A549 (cell line): ENCODE results near the gene HCAR1. TPM values are rescaled to one million over a fixed set of nuclear protein-coding genes. Genes with fewer than 3 reads are reported as not detected.

Source experiments
- ATAC-seq, 2 experiments: fragments of 200-7000 bp in 1 of 2; fragments of >200 bp in 1 of 2; cut with Nextera tagmentation in 1 of 2; cut with Tn5 transposase in 1 of 2; 3 replicates each; pipeline versions ENCODE4 v1.8.0 to v1.9.1; 2018 to 2020; ENCODE audit warnings: mild to moderate bottlenecking in 1 of 2, moderate library complexity in 1 of 2
- CTCF ChIA-PET: fragments of 300-600 bp; sonication (Branson Sonifier 250); formaldehyde crosslinking; extraction: SDS; loops from one replicate; lab custom pipeline; 2021; ENCODE audit warnings: antibody characterized with exemption, inconsistent platforms; lab: Yijun Ruan, JAX
- POLR2A ChIA-PET: fragments of 350-600 bp; formaldehyde crosslinking; extraction: SDS; loops from one replicate; lab custom pipeline; 2021; ENCODE audit warnings: antibody characterized with exemption, inconsistent platforms; lab: Yijun Ruan, JAX
- DNase-seq, 2 experiments: peaks; one replicate each; pipeline versions ENCODE4 v3.0.0 to v3.0.0-alpha.2; 2011 to 2016; ENCODE audit warnings: low read depth in 1 of 2, low spot score in 1 of 2
- FAIRE-seq: peaks from 2 replicates; lab custom pipeline; 2011; peaks lifted over from hg19 to GRCh38; lab: Jason Lieb, UNC
- H3K27ac ChIP-seq, 2 experiments: fragments of >200 bp; sonication (Bioruptor Twin); formaldehyde crosslinking; 3 replicates each; pipeline ENCODE4 v1.5.1; 2016 to 2017
- H3K4me1 ChIP-seq: fragments of >200 bp; sonication (Bioruptor Twin); formaldehyde crosslinking; 3 replicates; pipeline ENCODE4 v1.6.1; 2016
- H3K4me2 ChIP-seq: fragments of >200 bp; sonication (Bioruptor Twin); formaldehyde crosslinking; 3 replicates; pipeline ENCODE4 v1.6.1; 2016
- H3K4me3 ChIP-seq: fragments of >200 bp; sonication (Bioruptor Twin); formaldehyde crosslinking; 3 replicates; pipeline ENCODE4 v1.5.1; 2016
- H3K9me3 ChIP-seq: fragments of >200 bp; sonication (Bioruptor Twin); formaldehyde crosslinking; 3 replicates; pipeline ENCODE4 v1.6.1; 2016
- ATOH8 ChIP-seq: fragments of 250-450 bp; sonication (Bioruptor Pico); IDR thresholded peaks from 2 replicates; pipeline ENCODE4 v1.5.0; 2020; ENCODE audit warnings: low read depth, mild to moderate bottlenecking, moderate library complexity
- BCL3 ChIP-seq: fragments of >200 bp; sonication (Bioruptor Twin); formaldehyde crosslinking; IDR thresholded peaks from 3 replicates; pipeline ENCODE4 v1.6.1; 2016
- CBX2 ChIP-seq: fragments of 200-600 bp; sonication (generic); IDR thresholded peaks from 2 replicates; pipeline ENCODE4 v1.6.1; 2016; ENCODE audit warnings: low read depth, mild to moderate bottlenecking, borderline replicate concordance
- CHD2 ChIP-seq: fragments of 150-350 bp; IDR thresholded peaks from 2 replicates; pipeline ENCODE4 v1.6.1; 2014; ENCODE audit warnings: low read length; ENCODE audit not compliant: partially characterized antibody
- EHF ChIP-seq: fragments of 250-450 bp; sonication (Bioruptor Pico); IDR thresholded peaks from 2 replicates; pipeline ENCODE4 v1.5.0; 2020; ENCODE audit warnings: mild to moderate bottlenecking
- ESRRA ChIP-seq: fragments of 150-350 bp; IDR thresholded peaks from 2 replicates; pipeline ENCODE4 v1.6.1; 2014; ENCODE audit warnings: mild to moderate bottlenecking, low read length, borderline replicate concordance
- HEYL ChIP-seq: fragments of 250-450 bp; sonication (Bioruptor Pico); IDR thresholded peaks from 2 replicates; pipeline ENCODE4 v1.8.0; 2021; ENCODE audit warnings: mild to moderate bottlenecking, moderate library complexity
- HOXA7 ChIP-seq: fragments of 250-450 bp; sonication (Bioruptor Pico); IDR thresholded peaks from 2 replicates; pipeline ENCODE4 v1.5.0; 2020; ENCODE audit warnings: mild to moderate bottlenecking, moderate library complexity
- MAFK ChIP-seq: fragments of 450-650 bp; IDR thresholded peaks from 2 replicates; pipeline ENCODE4 v1.6.1; 2014; ENCODE audit not compliant: partially characterized antibody
- MAZ ChIP-seq: fragments of 150-350 bp; IDR thresholded peaks from 2 replicates; pipeline ENCODE4 v1.6.1; 2014; ENCODE audit warnings: antibody characterized with exemption, low read depth, low read length, borderline replicate concordance
- NFE2L2 ChIP-seq: fragments of 150-350 bp; conservative IDR thresholded peaks from 2 replicates; pipeline ENCODE4 v1.6.1; 2014; ENCODE audit warnings: low read length
- PHF8 ChIP-seq: fragments of 200-600 bp; sonication (generic); IDR thresholded peaks from 2 replicates; pipeline ENCODE4 v1.6.1; 2016; ENCODE audit warnings: low read depth, mild to moderate bottlenecking, antibody characterized with exemption, moderate library complexity, borderline replicate concordance
- POLR2A ChIP-seq: IDR thresholded peaks from 2 replicates; pipeline ENCODE4 v1.6.1; 2012; ENCODE audit warnings: mild to moderate bottlenecking, low read length
- RFX5 ChIP-seq: fragments of 450-650 bp; IDR thresholded peaks from 2 replicates; pipeline ENCODE4 v1.7.1; 2014; ENCODE audit warnings: antibody characterized with exemption, mild to moderate bottlenecking, moderate library complexity
- SMC3 ChIP-seq: fragments of >200 bp; sonication (Bioruptor Twin); formaldehyde crosslinking; IDR thresholded peaks from 3 replicates; pipeline ENCODE4 v1.6.1; 2018; ENCODE audit warnings: inconsistent platforms
- USF2 ChIP-seq: fragments of 450-650 bp; IDR thresholded peaks from 2 replicates; pipeline ENCODE4 v1.6.1; 2014; ENCODE audit warnings: antibody characterized with exemption
- ZNF302 ChIP-seq: fragments of 250-450 bp; sonication (Bioruptor Pico); IDR thresholded peaks from 2 replicates; pipeline ENCODE4 v1.9.0; 2021; ENCODE audit warnings: inconsistent platforms, mild to moderate bottlenecking, moderate library complexity
- WGBS: methylation state at CpG from one replicate; pipeline ENCODE4 v1.1.6; 2017; ENCODE audit errors: missing lambda C conversion rate; 5-methylcytosine and 5-hydroxymethylcytosine counted together
- polyA minus RNA-seq: library from RNA; depleted of rRNA, polyadenylated mRNA; stranded (reverse); fragments of >200 nt; gene quantifications from 2 replicates; pipeline ENCODE4 v1.2.3, GENCODE V29; 2011; rRNA and poly(A)+ RNA removed
- polyA plus RNA-seq, 4 experiments: library from polyadenylated mRNA; depleted of rRNA in 3 of 4; stranded (reverse); fragments of >200 nt; fragmentation: RNase III in 1 of 4; extraction: RNeasy Plus Mini Kit Qiagen cat#74134 plus additional on column Dnase treatment in 1 of 4; gene quantifications; 2 replicates in 3 of 4; 3 replicates in 1 of 4; pipeline ENCODE4 v1.2.3, GENCODE V29; 2011 to 2017
- TF ChIP-seq, protein P1 (sequence below): fragments of >200 bp; sonication (Bioruptor Twin); formaldehyde crosslinking; IDR thresholded peaks from 3 replicates; pipeline ENCODE4 v1.5.1; 2016
- TF ChIP-seq, protein P2 (sequence below): IDR thresholded peaks from 2 replicates; pipeline ENCODE4 v1.6.1; 2012; ENCODE audit warnings: low read depth, borderline replicate concordance

Gene HCAR1
- 0.05 and 0.07 TPM in 2 replicates for polyA plus RNA-seq (2011; rRNA removed)
- 0.03 and 0.04 TPM in 2 replicates for polyA plus RNA-seq (2012; cell fraction: cytosol; rRNA removed)
- polyA plus RNA-seq (2012; cell fraction: nucleus; rRNA removed) = 0.01 and 0.07 TPM in 2 replicates
- 0.01 to 0.07 TPM (median 0.03 TPM) in 3 replicates for polyA plus RNA-seq (2017; fragmentation: RNase III; extraction: RNeasy Plus Mini Kit Qiagen cat#74134 plus additional on column Dnase treatment)
- 0.04 and 0.05 TPM in 2 replicates for polyA minus RNA-seq

- Histone ChIP-seq H3K4me1 (peaks cover 10% of the 10 kb centered on the region), H3K4me3 (0 out of 3 replicates have a peak within 1 kb of the TSS, but pooled peaks have one; percentile 4), H3K9me3 (no peaks in the 10 kb centered on the region), H3K27ac (peak within 1 kb of the TSS; percentile 9 to 68; a peak in 4 of 6 replicates), H3K4me2 (peak within 1 kb of the TSS; percentile 59)
- WGBS = 63% methylated on average over 32 of the region's 32 CpGs
- ATAC-seq = peak; percentile 64 to 74
- FAIRE-seq = no peak
- TF ChIP-seq, protein P1, sequence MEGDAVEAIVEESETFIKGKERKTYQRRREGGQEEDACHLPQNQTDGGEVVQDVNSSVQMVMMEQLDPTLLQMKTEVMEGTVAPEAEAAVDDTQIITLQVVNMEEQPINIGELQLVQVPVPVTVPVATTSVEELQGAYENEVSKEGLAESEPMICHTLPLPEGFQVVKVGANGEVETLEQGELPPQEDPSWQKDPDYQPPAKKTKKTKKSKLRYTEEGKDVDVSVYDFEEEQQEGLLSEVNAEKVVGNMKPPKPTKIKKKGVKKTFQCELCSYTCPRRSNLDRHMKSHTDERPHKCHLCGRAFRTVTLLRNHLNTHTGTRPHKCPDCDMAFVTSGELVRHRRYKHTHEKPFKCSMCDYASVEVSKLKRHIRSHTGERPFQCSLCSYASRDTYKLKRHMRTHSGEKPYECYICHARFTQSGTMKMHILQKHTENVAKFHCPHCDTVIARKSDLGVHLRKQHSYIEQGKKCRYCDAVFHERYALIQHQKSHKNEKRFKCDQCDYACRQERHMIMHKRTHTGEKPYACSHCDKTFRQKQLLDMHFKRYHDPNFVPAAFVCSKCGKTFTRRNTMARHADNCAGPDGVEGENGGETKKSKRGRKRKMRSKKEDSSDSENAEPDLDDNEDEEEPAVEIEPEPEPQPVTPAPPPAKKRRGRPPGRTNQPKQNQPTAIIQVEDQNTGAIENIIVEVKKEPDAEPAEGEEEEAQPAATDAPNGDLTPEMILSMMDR = no peak
- TF ChIP-seq ESRRA (no peak), CBX2 (no peak), BCL3 (no peak), USF2 (no peak), PHF8 (no peak), HEYL (CRISPR knock-in tag) (no peak), MAFK (no peak), NFE2L2 (no peak), RFX5 (no peak), MAZ (no peak)
- TF ChIP-seq, protein P2, sequence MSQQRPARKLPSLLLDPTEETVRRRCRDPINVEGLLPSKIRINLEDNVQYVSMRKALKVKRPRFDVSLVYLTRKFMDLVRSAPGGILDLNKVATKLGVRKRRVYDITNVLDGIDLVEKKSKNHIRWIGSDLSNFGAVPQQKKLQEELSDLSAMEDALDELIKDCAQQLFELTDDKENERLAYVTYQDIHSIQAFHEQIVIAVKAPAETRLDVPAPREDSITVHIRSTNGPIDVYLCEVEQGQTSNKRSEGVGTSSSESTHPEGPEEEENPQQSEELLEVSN = no peak
- DNase-seq = no peak
- CTCF ChIA-PET = interaction anchor here (0.5 to 6.1 kb wide), 4 partner anchors 17 to 394 kb away, joined by 3 to 28 read pairs (median 4); no protein-coding TSS in a partner anchor
- POLR2A ChIA-PET = interaction anchor here (0.8 to 1.0 kb wide), 2 partner anchors 18 to 51 kb away, joined by 3 to 4 read pairs; no protein-coding TSS in a partner anchor
Measured at GRCh38 chr12:122730215-122731014, at the start of gene HCAR1. HCAR1 (minus strand) TSS chr12:122730844; CDS start chr12:122730339, 505 bp downstream.

DNA sequence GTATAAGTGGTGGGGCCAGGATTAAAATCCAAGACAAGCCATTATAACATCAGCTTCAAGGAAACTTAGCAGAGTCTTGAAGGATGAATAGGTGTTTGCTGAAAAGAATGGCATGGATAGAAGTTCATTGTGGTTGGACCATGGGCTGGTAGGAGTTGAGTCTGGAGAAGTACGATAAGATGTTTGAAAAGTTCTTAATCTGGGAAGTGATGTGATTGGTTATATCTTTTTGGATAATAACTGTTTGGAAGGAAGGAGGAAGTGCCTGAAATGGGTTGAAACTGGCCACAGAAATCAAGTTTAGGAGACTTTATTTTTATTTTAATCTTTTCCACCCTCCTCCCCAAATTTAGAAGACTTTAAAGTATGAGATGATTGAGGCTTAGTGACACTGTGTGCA, 26.9 kb upstream of the HCAR1 start:
- H3K4me3 ChIP-seq = no peak overlapping the region
- no peak overlapping the region for H3K27ac ChIP-seq
- DNase-seq (no peak), ATAC-seq (no peak), FAIRE-seq (no peak)
- H3K9me3 ChIP-seq = no peaks in the 10 kb centered on the region
- TF ChIP-seq CHD2 = no peak
- TF ChIP-seq EHF = no peak
- TF ChIP-seq SMC3 = no peak
- TF ChIP-seq ATOH8 (CRISPR knock-in tag) = no peak
- TF ChIP-seq POLR2A = no peak
- TF ChIP-seq HOXA7 (CRISPR knock-in tag) = no peak
- no peak for TF ChIP-seq RFX5
- no peak for TF ChIP-seq ZNF302
- peaks cover 11% of the 10 kb centered on the region for H3K4me1 ChIP-seq
- no peak overlapping the region for H3K4me2 ChIP-seq
- 96% methylated on average over 1 of the region's 1 CpG for WGBS
- ChIA-PET CTCF (interaction anchor here (0.8 to 9.0 kb wide), 2 partner anchors 15 to 119 kb away, joined by 3 to 143 read pairs; no protein-coding TSS in a partner anchor), POLR2A (no interaction called here)
